Stimulated activated CD8-positive, alpha-beta memory T cell treated with anti-CD3 and anti-CD28 coated beads, Interleukin-12 subunit alpha, Interleukin-12 subunit beta, amount 100 ng/mL, for 4 hours (primary cell): ENCODE measurements around the gene PI4KA.
"Not testable (repeated sequence)": the region's sequence is repeated elsewhere in the genome, so short reads cannot be mapped to it uniquely, and the experiment has no call there.

Experiments used
- DNase-seq: peaks from one replicate; pipeline ENCODE4 v3.0.0-alpha.2; 2020; ENCODE audit warnings: low read depth

PI4KA gene

DNA sequence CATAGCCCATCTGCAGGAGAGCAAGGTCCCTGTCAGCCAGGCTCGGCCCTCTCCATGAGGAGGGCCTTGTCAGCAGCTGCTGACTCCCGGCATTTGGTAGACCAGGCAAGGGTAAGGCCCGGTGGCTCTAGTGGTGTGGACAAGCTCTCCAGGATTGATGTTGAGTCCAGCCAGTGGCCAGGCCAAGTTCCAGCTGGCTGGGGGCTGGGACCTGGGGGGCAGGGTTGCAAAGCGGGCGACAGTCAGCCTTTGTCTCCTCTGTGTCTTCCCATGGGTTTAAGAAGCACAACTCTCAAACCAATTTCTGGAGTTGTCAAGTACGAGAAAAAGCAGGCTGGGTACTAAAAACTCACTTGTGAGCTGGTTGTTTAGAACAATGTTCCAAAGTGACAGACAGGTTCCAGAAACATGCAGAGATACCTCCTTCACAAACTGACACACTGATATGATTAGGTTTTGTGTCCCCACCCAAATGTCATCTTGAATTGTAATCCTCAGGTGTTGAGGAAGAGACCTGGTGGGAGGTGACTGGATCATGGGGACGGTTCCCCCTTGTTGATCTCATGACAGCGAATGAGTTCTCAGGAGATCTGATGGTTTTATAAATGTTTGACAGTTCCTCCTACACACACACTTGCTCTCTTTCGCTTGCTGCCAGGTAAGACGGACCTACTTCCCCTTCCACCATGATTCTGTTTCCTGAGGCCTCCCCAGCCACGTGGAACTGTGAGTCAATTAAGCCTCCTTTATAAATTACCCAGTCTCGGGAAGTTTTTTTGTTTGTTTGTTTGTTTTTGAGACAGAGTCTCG is 137.0 kb downstream of the PI4KA start:
- DNase-seq, result no peak

DNA sequence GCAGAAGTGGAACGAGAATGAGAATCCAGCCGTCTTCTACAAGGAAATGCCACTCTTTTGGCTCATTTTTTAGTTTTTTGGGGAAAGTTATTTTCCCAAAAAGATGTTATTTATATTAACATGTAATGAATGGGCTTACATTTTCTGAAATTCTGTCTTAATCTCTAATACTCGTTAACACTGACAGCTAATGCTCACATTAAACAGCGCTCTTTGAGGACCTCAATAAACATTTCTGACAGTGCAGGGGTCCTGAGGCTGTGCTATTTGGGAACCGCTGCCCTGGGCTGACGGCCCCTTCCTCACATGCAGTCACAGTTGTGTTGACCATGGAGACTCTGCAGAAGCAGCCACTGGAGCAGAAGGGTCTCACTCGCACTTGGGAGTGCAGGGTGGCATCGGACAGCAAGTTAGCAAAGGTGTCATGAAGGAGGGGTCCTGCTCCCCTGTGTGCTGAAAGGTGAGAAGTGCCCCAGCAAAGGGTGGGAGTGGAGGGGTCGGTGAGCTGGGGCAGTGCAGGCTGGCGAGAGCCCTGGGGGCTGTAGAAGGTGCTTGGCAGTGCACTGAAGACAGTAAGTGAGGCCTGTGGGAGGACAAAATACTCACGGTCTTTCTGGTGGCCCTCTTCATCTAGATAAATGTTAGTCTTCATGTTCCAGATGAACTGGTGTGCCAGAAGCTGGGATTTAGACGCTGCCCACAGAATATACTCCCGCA is 137.8 kb downstream of the PI4KA start:
- no peak for DNase-seq

DNA sequence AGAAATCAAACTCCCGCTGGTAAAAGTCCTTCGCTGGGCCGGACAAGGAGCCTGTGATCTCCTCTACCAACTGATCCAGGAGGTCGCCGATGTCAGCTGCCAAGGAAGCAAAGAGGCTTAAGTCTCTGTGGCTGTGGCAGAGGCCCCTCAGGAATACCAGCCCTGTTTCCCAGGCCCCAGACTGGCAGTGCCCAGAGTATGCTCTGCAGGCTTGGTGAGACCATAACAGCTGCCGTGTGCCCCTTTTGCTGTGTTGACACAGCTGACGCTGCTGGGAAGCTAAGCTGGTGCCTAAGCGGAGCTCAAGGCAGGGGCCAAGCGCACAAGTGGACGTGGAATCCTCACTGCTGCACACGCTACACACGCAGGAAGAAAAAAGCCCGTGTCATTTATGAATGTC is 139.9 kb downstream of the PI4KA start:
- DNase-seq, result not testable (repeated sequence)

DNA sequence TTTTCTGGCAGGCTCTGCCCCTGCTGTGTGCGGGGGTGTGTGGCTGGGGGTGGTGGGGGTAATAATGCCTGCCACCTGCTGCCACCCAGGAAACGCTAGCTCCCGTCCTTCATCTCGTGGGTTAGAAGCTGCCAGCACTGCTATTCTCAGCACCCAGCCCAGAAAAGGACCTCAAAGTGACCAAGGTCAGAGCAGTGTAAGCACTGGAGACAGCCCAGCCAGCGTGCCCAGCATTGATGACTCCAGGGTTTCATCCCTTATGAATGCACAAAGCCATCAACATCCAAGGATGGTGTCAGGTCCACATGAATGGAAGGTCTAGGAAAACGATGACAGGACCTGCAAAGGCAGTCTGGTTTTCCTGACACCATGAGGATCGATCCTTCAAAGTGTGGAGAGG is 140.6 kb downstream of the PI4KA start:
- DNase-seq, result not testable (repeated sequence)

DNA sequence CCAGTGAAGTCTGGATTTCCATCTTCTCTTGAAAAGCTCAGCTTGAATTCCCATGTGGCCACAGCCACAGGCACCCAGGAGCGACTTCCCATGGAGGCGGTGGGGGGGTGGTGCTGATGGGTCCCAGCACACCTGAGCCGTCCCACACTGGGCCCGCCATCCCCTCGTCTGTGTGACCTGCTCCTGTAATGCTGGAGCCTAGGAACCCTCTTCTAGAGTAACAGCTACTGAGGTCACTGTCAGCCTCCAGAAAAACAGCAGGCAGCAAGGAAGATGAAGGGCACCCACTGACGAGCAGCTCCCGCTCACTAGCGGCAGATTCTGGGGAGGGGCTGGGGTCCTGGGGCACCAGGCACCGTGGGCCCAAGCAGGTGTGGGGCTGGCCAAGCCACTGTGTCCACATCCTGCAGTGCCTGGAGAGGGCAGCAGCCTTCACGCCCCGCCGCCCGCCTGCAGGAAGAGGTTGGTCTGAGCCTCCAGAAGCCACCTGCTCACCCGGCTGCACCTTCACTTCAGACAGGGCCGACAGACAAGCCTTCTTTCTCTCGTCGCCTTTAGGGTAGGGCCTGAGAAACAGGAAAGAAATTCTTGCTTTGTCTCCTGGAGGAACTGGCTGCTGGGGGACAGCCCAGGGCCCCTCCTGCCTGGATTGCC is 141.3 kb downstream of the PI4KA start:
- not testable (repeated sequence) for DNase-seq

DNA sequence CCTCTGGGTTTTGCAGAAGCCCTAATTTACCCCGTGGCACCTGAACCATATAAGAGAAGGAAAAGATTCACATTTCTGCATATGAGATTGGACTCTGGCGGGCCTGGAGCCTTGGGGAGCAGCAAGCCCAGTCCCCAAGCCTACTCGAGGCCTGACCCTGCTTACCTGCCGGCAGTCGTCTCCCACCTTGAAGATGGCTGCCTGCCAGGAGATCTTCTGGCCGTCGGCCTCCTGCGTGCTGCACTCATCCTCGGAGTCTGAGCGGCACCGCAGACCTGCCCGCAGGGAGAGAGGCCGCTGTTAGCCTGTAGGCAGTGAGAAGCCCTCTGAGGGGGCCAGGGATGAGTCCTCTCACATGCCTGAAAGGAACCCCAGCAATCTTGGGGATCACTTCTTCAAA is 145.5 kb downstream of the PI4KA start:
- DNase-seq, result not testable (repeated sequence)

DNA sequence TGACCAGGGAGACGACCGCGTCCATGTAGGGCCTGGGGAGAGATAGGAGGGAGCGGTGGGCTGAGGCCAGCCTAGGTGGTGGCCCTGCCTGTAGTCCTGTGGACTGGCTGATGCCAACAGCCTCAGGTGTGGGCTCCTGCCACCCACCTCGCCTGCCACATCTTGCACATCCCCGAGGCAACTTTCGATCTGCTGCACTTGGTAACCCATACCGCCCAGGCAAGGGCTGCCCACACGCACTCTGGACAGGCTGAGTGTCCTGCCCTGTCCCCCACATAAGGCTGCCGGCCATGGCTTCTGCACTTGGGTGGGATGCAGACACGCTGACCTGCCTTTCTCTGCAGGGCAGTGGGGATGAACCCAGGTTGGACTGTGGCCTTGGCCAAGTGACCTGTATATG is 148.6 kb downstream of the PI4KA start:
- DNase-seq, result not testable (repeated sequence)

DNA sequence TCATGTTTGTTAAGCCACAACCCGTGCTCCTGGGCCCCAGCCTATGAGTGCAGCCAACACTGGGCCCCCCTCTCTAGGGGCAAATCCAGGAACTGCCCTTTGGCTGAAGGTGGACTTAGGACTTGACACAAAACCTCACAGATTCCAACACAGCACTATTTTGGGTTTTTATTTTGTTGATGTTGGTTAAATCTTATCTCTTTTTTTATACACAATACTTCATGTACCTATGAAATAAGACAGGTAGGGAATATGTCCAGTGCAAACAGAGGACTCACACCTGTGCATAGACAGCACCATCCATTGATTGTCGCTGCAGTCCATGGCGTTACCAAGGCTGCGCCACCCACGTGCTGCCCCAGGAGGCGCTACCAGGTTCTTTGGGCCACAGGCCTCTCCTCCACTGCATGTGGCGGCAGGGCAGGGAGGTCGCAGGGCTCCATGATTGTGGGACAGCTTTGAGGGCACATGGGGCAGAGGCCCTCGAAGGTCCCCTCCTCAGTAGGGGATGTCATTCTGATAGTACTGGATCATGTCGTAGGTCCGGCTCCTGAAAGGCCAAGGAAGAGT is 151.0 kb downstream of the PI4KA start:
- not testable (repeated sequence) for DNase-seq

DNA sequence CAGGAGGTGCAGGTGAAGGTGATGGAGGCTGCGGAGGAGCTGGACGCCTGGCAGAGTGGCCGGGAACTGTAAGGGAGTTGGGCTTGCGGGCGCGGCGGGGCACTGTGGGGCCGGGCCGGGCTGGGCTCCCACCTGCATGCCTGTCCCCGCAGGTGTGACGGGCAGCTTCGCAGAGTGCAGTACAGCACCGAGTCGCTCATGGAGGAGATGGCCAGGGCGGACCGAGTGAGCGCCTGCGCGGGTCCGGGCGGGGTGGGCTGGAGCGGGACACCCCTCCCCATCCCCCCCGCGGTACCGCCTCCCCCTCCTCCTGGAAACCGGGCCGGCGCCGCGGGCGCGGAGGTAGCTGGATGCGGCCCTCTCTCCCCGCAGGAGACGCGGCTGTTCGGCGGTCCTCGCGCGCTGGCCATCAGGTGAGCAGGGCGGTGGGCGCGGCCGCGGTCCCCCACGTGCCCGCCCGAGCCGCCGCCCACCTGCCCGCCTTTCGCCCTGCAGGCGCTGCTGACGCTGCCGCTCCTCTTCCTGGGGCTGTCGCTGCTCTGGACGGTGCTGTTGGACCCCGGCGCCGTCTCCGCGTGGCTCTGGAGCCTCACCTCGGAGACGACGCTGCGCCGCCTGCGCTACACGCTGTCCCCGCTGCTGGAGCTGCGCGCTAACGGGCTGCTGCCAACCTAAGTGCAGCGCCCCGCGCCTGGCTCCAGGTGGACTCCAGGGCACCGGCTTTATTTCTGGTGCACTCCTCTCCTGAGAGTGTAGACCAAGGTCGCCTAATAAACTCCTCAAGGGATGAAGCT is 154.6 kb downstream of the PI4KA start:
- DNase-seq, result not testable (repeated sequence)

DNA sequence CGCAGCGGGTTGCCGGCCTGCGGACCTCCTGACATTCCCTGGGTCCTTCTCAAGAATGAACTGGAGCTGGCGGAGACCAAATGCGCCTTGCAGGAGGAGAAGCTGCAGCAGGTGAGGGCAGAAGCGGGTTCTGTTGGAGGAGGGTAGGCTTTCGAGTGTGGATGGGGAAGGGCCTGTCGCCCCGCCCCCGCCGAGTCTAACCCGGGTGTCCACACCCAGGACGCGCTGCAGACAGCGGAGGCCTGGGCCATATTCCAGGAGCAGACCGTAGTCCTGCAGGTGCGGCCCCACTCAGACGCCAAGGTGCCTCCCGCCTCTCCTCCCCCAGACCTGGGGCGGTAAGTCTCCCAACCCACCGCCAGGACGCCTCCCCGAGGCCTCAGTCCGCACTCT is 155.2 kb downstream of the PI4KA start:
- DNase-seq, result not testable (repeated sequence)

DNA sequence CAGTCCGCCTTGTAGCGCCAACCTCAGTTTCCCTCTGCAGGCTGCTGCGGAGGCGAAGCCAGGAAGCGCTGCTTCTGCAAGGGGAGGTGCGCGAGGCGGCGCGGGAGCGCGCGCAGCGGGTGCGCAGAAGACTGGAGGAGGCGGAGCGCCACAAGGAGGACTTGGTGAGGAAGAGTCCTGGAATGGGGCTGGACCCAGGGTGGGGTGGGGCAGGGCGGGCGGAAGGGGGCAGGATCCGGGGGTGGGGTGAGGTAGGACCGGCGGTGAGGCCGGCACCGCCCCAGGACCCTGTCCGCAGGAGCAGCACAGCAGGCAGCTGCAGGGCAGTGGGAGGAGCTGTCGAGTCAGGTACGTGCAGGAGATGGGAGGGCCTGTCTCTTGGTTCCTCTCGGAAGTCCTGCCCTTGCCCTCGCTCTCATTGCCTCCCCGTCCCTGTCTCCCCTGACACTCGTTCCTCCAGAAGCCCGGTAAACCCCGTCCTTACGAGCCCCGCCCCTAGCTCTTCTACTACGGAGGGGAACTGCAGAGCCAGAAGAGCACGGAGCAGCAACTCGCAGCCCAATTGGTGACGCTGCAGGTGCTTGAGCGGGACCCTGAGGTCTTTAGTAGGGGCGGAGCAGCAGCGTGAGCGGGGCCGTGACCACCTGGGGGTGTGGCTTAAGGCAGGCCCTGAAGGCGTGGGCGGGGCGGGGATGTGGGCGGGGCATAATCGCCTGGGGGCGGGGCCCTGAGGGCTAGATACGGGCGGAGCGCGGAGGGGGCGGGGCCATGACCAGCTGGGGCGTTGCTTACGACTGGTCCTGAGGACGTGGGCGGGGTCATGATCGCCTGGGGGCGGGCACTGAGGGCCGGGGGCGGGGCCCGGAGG is 155.8 kb downstream of the PI4KA start:
- DNase-seq, result peak; percentile 95

DNA sequence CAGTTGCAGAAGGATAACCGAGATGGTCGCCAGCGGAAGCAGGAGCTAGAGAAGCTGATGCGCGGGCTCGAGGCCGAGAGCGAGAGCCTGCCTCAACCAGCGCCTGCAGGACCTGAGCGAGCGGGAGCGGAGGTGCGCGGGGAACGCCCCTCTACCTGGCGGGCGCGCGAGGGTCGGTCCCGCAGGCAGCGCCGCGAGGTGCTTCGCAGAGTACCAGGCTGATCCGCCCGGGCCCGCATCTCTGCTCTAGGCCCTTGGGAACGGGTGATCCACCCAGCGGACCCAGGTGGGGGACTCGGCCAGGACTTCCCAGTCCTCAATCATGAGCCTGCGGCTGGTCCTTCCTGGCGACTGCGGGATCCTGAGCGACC is 156.5 kb downstream of the PI4KA start:
- DNase-seq, result not testable (repeated sequence)

DNA sequence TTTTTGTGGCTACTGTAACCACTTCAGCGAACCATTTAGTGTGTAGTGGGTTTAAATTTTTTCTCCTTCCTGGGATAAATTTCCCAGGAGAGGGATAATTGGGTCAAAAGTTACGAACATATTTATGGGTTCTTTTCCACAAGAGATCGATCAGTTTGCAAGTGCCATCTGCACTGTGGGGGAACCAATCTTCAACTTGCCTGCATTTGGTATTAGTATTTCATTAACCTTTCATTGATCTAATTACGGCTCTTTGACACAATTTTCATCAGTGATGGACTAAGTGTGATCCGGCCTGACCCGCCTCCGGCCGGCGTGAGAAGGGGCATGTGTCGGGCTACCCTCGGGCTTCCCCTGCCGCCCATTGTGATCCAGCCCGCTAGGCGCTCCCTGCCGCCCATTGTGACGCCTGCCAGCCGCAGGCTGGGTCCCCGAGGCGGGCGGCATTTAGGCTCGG is 156.9 kb downstream of the PI4KA start:
- not testable (repeated sequence) for DNase-seq

DNA sequence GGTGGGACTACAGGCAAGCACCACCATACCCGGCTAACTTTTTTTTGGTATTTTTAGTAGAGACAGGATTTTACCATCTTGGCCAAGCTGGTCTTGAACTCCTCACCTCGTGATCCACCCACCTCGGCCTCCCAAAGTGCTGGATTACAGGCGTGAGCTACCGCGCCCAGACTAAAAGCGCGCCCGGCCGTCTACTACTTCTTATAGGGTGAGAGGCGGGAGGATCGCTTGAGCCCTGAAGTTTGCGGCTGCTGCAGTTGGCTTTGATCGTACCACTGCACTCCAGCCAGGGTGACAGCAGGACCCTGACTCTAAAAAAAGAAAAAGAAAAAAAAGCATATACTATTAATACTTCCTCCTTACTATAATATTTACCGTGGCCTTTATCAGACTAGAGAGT is 158.3 kb downstream of the PI4KA start:
- not testable (repeated sequence) for DNase-seq

DNA sequence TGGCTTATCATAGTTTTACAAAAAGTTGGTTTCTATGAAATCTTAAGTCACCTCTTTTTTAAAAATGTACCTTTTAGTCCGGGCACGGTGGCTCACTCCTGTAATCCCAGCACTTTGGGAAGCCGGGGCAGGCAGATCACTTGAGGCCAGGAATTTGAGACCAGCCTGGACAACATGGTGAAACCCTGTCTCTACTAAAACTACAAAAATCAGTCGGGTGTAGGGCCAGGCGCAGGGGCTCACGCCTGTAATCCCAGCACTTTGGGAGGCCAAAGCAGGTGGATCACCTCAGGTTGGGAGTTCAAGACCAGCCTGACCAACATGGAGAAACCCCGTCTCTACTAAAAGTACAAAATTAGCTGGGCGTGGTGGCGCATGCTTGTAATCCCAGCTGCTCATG is 158.8 kb downstream of the PI4KA start:
- DNase-seq, result not testable (repeated sequence)

DNA sequence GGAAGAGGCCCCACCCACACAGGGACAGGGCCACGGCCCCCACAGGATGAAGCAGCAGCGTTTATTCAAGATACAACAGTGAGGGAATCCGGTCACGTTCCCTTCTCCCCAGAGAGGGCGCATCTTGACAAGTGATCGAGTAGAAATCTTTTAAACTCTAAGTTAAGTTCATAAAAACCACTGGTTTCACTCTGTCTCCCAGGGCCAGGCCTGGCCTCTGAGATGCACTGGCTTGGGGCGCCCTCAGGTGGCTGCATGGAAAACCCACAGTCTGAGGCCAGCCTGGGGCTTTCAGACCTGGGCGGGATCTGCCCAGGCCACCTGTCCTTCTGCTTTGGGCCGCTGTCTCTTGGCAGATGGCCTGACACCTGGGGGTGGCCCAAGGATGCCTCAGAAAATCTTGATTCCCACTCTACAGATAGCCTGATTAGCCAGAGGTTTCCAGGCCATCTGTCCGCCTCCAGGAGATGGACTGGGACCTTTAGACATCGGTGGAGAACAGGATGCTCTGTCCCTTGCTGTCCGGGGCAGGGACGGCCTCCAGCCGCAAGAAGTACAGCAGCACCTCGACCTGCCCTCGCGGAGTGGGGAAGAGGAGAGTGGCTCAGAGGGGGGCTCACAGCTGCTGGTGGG is 161.0 kb downstream of the PI4KA start:
- not testable (repeated sequence) for DNase-seq

DNA sequence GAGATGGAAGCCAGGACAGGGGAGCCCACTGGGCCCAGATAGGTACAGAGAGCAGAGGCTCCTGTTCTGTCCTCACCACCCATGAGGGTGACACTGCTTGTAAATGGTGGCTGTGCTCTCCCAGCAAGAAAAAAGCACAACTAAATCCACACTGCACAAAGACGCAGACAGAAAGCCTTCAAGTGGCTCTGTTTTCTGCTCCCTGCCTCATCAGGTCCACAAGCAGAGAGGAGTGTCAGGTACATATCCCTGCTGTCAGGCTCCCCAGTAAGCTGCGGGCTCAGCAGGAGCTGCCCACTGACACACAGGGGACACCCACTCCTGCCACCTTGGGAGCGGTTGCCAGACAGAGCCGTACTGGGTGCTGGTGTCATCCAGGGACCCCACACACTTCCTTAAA is 162.6 kb downstream of the PI4KA start:
- not testable (repeated sequence) for DNase-seq

DNA sequence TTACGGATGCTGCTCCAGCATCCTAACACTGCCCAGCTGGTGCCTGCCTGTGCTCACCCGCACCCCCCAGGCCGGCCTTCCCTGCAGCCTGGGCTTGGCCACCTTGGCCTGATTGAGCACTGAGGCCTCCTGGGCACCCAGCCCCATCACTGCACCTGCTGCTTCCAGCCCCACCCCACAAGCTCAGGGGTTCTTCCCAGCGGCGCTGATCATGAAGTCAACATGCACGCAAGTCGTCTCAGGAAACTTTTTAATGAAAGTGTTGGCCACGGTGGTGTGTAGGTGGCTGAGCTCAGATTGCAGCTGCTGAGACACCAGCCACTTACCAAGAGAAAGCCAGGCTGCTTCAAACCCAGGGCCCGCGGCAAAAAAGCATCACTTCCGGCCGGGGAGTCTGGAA is 163.4 kb downstream of the PI4KA start:
- DNase-seq, result not testable (repeated sequence)

DNA sequence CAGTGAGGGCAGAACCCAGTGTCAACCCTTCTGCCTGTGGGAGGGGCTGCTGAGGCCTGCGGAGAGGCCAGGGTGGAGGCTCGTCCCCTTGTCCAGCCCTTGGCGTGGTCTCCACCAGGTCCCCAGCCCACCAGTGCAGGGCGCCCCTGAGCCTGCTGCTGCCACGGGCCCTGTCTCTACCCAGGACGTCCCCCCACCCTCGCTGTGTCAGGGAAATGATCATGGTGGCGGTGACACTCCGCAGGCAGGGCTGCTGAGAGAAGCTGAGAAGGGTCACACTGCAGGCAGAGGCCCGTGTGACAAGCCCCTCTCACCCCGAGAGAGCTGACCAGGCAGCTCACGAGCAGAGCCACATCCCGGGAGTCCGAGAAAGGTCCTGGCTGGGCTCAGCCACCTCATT is 164.4 kb downstream of the PI4KA start:
- DNase-seq, result not testable (repeated sequence)

DNA sequence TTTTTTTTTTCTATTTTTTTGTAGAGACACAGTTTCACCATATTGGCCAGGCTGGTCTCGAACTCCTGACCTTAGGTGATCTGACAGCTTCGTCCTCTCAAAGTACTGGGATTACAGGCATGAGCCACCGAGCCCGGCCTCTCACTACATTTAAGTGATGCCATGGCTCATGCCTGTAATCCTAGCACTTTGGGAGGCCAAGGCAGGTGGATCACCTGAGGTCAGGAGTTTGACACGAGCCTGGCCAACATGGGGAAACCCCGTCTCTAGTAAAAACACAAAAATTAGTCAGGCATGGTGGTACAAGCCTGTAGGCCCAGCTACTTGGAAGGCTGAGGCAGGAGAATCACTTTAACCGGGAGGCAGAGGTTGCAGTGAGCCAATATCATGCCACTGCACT is 165.7 kb downstream of the PI4KA start:
- not testable (repeated sequence) for DNase-seq
